SK-N-SH treated with all-trans-retinoic acid at 6 μM for 48 hours (cell line): Measurements from ENCODE around the gene LRRC4.

Experiments used
- CREB5 ChIP-seq: fragments of 250-450 bp; sonication (Bioruptor Pico); IDR thresholded peaks from 2 replicates; pipeline ENCODE4 v1.5.1; 2020; ENCODE audit warnings: low read depth, mild to moderate bottlenecking, moderate library complexity
- CSRNP3 ChIP-seq: fragments of 250-450 bp; sonication (Bioruptor Pico); IDR thresholded peaks from 2 replicates; pipeline ENCODE4 v1.5.1; 2021; ENCODE audit warnings: mild to moderate bottlenecking, moderate library complexity
- ESRRG ChIP-seq: fragments of 250-450 bp; sonication (Bioruptor Pico); IDR thresholded peaks from 2 replicates; pipeline ENCODE4 v1.6.1; 2021; ENCODE audit warnings: mild to moderate bottlenecking
- ISL1 ChIP-seq: fragments of 250-450 bp; sonication (Bioruptor Pico); IDR thresholded peaks from 2 replicates; pipeline ENCODE4 v2.1.2; 2022; ENCODE audit warnings: mild to moderate bottlenecking, moderate library complexity
- PATZ1 ChIP-seq: fragments of 250-450 bp; sonication (Bioruptor Pico); IDR thresholded peaks from 2 replicates; pipeline ENCODE4 v1.8.0; 2020; ENCODE audit warnings: mild to moderate bottlenecking, moderate library complexity, borderline replicate concordance
- PPARA ChIP-seq: fragments of 250-450 bp; sonication (Bioruptor Pico); IDR thresholded peaks from 2 replicates; pipeline ENCODE4 v1.5.0; 2020; ENCODE audit warnings: mild to moderate bottlenecking, borderline replicate concordance
- RARB ChIP-seq: fragments of 250-450 bp; sonication (Bioruptor Pico); IDR thresholded peaks from 2 replicates; pipeline ENCODE4 v1.8.0; 2021; ENCODE audit warnings: mild to moderate bottlenecking, moderate library complexity
- TSHZ2 ChIP-seq: fragments of 250-450 bp; sonication (Bioruptor Pico); IDR thresholded peaks from 2 replicates; pipeline ENCODE4 v1.5.0; 2020; ENCODE audit warnings: mild to moderate bottlenecking, moderate library complexity
- ZC3H10 ChIP-seq: fragments of 250-450 bp; sonication (Bioruptor Pico); IDR thresholded peaks from 2 replicates; pipeline ENCODE4 v1.5.1; 2021; ENCODE audit warnings: mild to moderate bottlenecking, moderate library complexity
- ZFP30 ChIP-seq: fragments of 450-650 bp; formaldehyde crosslinking; IDR thresholded peaks from 2 replicates; pipeline ENCODE4 v1.5.0; 2022; ENCODE audit warnings: mild to moderate bottlenecking, moderate library complexity

GRCh38 chr7:127981965-127982364 is 49.3 kb downstream of the LRRC4 start:
- TF ChIP-seq ESRRG (CRISPR knock-in tag) = no peak
- TF ChIP-seq ZC3H10 (CRISPR knock-in tag) = no peak
- TF ChIP-seq ZFP30 = no peak
- no peak for TF ChIP-seq CREB5 (CRISPR knock-in tag)
- TF ChIP-seq RARB (CRISPR knock-in tag) = no peak
- no peak for TF ChIP-seq ISL1 (CRISPR knock-in tag)
- no peak for TF ChIP-seq CSRNP3 (CRISPR knock-in tag)
- no peak for TF ChIP-seq TSHZ2 (CRISPR knock-in tag)
- TF ChIP-seq PATZ1 = no peak
- no peak for TF ChIP-seq PPARA (CRISPR knock-in tag)
